Cardiac muscle cell (in vitro differentiated cells and primary cell): ENCODE measurements around the gene OGG1. TPM values are rescaled to one million over a fixed set of nuclear protein-coding genes. Genes with fewer than 3 reads are reported as not detected.
A peak's percentile ranks its signal among the peaks of the same experiment; 100 is the strongest.

Experiments
- DNase-seq, 2 donors: peaks; one replicate each; pipeline versions ENCODE4 v3.0.0 to v3.0.0-alpha.2; 2010 to 2017; ENCODE audit warnings: low read depth in 1 of 2, low spot score in 1 of 2
- H3K27ac ChIP-seq: fragments of 200-600 bp; sonication (generic); 2 replicates; pipeline ENCODE4 v1.5.1; 2016
- H3K27me3 ChIP-seq: fragments of 200-600 bp; sonication (generic); 2 replicates; pipeline ENCODE4 v1.6.0; 2016; ENCODE audit warnings: control low read depth
- H3K36me3 ChIP-seq: fragments of 200-600 bp; sonication (generic); 2 replicates; pipeline ENCODE4 v1.5.1; 2016; ENCODE audit warnings: control low read depth
- H3K4me1 ChIP-seq: fragments of 200-600 bp; sonication (generic); 2 replicates; pipeline ENCODE4 v1.8.1; 2017; ENCODE audit warnings: low read depth, mild to moderate bottlenecking, mixed run types
- H3K4me3 ChIP-seq: fragments of 200-600 bp; sonication (generic); 2 replicates; pipeline ENCODE4 v1.5.1; 2016; ENCODE audit warnings: mild to moderate bottlenecking
- H3K9me3 ChIP-seq: fragments of 200-600 bp; sonication (generic); 2 replicates; pipeline ENCODE4 v1.5.1; 2017; ENCODE audit warnings: low read depth, mild to moderate bottlenecking, control low read depth
- CTCF ChIP-seq: IDR thresholded peaks from 2 replicates; pipeline ENCODE4 v1.5.1; 2012; ENCODE audit warnings: low read depth, mild to moderate bottlenecking, low read length
- polyA plus RNA-seq: library from polyadenylated mRNA; unstranded; fragments of >200 nt; fragmentation: Nextera tagmentation; extraction: Ambion mirVana; gene quantifications from 2 replicates; pipeline ENCODE4 v1.2.1, GENCODE V29; 2016
- total RNA-seq: library from RNA; depleted of rRNA; stranded (reverse); fragments of >200 nt; gene quantifications from 2 replicates; pipeline ENCODE4 v1.2.3, GENCODE V29; 2016

Gene OGG1
- total and polyA plus RNA-seq, 2 experiments from 2014 or later: 32.1 to 45.9 TPM

- Histone ChIP-seq H3K9me3 (no peaks in the 10 kb centered on the region), H3K4me3 (no peak overlapping the region), H3K4me1 (peaks cover 5% of the 10 kb centered on the region), H3K27ac (no peak overlapping the region), H3K36me3 (peaks cover 18% of the 10 kb centered on the region), H3K27me3 (no peaks in the 10 kb centered on the region)
- TF ChIP-seq CTCF: no peak
- peak in 1 of 2 donors; percentile 17 for DNase-seq
Measured at GRCh38 chr3:9754678-9755077, 4.9 kb downstream of the OGG1 start.

- Histone ChIP-seq H3K27me3 (no peaks in the 10 kb centered on the region), H3K9me3 (no peaks in the 10 kb centered on the region), H3K4me3 (no peak overlapping the region), H3K4me1 (no peaks in the 10 kb centered on the region), H3K27ac (no peak overlapping the region), H3K36me3 (peaks cover 13% of the 10 kb centered on the region)
- TF ChIP-seq CTCF: no peak
- no peak for DNase-seq
Measured at GRCh38 chr3:9757427-9757826, 7.7 kb downstream of the OGG1 start.

GRCh38 chr3:9760779-9761505, 11.2 kb downstream of the OGG1 start:
- no peaks in the 10 kb centered on the region for H3K4me1 ChIP-seq
- H3K36me3 ChIP-seq: peaks cover 7% of the 10 kb centered on the region
- no peak overlapping the region for H3K4me3 ChIP-seq
- H3K27ac ChIP-seq: no peak overlapping the region
- no peaks in the 10 kb centered on the region for H3K9me3 ChIP-seq
- no peak for TF ChIP-seq CTCF
- H3K27me3 ChIP-seq: no peaks in the 10 kb centered on the region
- no peak for DNase-seq

GRCh38 chr3:9761919-9762318, 12.2 kb downstream of the OGG1 start:
- H3K36me3 ChIP-seq: no peaks in the 10 kb centered on the region
- no peaks in the 10 kb centered on the region for H3K27me3 ChIP-seq
- H3K4me1 ChIP-seq: no peaks in the 10 kb centered on the region
- H3K9me3 ChIP-seq: no peaks in the 10 kb centered on the region
- no peak for TF ChIP-seq CTCF
- H3K4me3 ChIP-seq: no peak overlapping the region
- DNase-seq: no peak
- no peak overlapping the region for H3K27ac ChIP-seq

- no peak for TF ChIP-seq CTCF
- no peaks in the 10 kb centered on the region for H3K36me3 ChIP-seq
- DNase-seq: no peak
- H3K27ac ChIP-seq: no peak overlapping the region
- H3K4me1 ChIP-seq: no peaks in the 10 kb centered on the region
- H3K9me3 ChIP-seq: no peaks in the 10 kb centered on the region
- H3K4me3 ChIP-seq: no peak overlapping the region
- H3K27me3 ChIP-seq: no peaks in the 10 kb centered on the region
Measured at GRCh38 chr3:9762871-9763270, 13.1 kb downstream of the OGG1 start.
